ENCODE results near the gene LTBP3. TPM values are rescaled to one million over a fixed set of nuclear protein-coding genes. Genes with fewer than 3 reads are reported as not detected.
A peak's percentile ranks its signal among the peaks of the same experiment; 100 is the strongest.

LTBP3 gene
- total RNA-seq, 1 donor = 41.6 TPM

- H3K9me3 ChIP-seq (ENCODE audit: low read depth, low read length) = no peaks in the 10 kb centered on the region
- DNase-seq (ENCODE audit: insufficient read length, low spot score, missing footprints) = peak; percentile 83
- peaks cover 75% of the 10 kb centered on the region for H3K36me3 ChIP-seq (ENCODE audit: insufficient read depth, low read length)
- TF ChIP-seq CTCF (IDR thresholded peaks at IDR 0.05; ENCODE audit: extremely low read depth, low read depth, low read length) = no peak
- H2AFZ ChIP-seq (ENCODE audit: low read length) = no peak overlapping the region
- H3K27me3 ChIP-seq (ENCODE audit: insufficient read depth, low read length) = no peaks in the 10 kb centered on the region
- H3K79me2 ChIP-seq (ENCODE audit: insufficient read depth, low read length) = no peaks in the 10 kb centered on the region
- peaks cover 1% of the 10 kb centered on the region for H3K4me1 ChIP-seq (ENCODE audit: insufficient read depth, low read length)
- H3K27ac ChIP-seq (ENCODE audit: low read depth, low read length) = no peak overlapping the region
- peaks cover 21% of the 10 kb centered on the region for H4K20me1 ChIP-seq (ENCODE audit: insufficient read depth, low read length)
- H3K4me2 ChIP-seq (ENCODE audit: insufficient read depth, low read length) = no peak overlapping the region
- no peak overlapping the region for H3K4me3 ChIP-seq (ENCODE audit: insufficient read depth, low read length)
Measured at GRCh38 chr11:65546217-65546958, 11.8 kb downstream of the LTBP3 start.

GRCh38 chr11:65545853-65546216, 12.3 kb downstream of the LTBP3 start:
- no peak overlapping the region for H2AFZ ChIP-seq (ENCODE audit: low read length)
- no peaks in the 10 kb centered on the region for H3K79me2 ChIP-seq (ENCODE audit: insufficient read depth, low read length)
- TF ChIP-seq CTCF (IDR thresholded peaks at IDR 0.05; ENCODE audit: extremely low read depth, low read depth, low read length) = no peak
- peaks cover 17% of the 10 kb centered on the region for H4K20me1 ChIP-seq (ENCODE audit: insufficient read depth, low read length)
- H3K9me3 ChIP-seq (ENCODE audit: low read depth, low read length) = no peaks in the 10 kb centered on the region
- no peak overlapping the region for H3K4me3 ChIP-seq (ENCODE audit: insufficient read depth, low read length)
- DNase-seq (ENCODE audit: insufficient read length, low spot score, missing footprints) = peak; percentile 69
- peaks cover 71% of the 10 kb centered on the region for H3K36me3 ChIP-seq (ENCODE audit: insufficient read depth, low read length)
- H3K4me2 ChIP-seq (ENCODE audit: insufficient read depth, low read length) = no peak overlapping the region
- H3K27ac ChIP-seq (ENCODE audit: low read depth, low read length) = no peak overlapping the region
- peaks cover 7% of the 10 kb centered on the region for H3K4me1 ChIP-seq (ENCODE audit: insufficient read depth, low read length)
- H3K27me3 ChIP-seq (ENCODE audit: insufficient read depth, low read length) = no peaks in the 10 kb centered on the region

- H3K4me3 ChIP-seq (ENCODE audit: insufficient read depth, low read length) = no peak overlapping the region
- H3K27me3 ChIP-seq (ENCODE audit: insufficient read depth, low read length) = no peaks in the 10 kb centered on the region
- H3K36me3 ChIP-seq (ENCODE audit: insufficient read depth, low read length) = peaks cover 64% of the 10 kb centered on the region
- H3K4me1 ChIP-seq (ENCODE audit: insufficient read depth, low read length) = peaks cover 9% of the 10 kb centered on the region
- H3K4me2 ChIP-seq (ENCODE audit: insufficient read depth, low read length) = no peak overlapping the region
- H2AFZ ChIP-seq (ENCODE audit: low read length) = no peak overlapping the region
- H3K79me2 ChIP-seq (ENCODE audit: insufficient read depth, low read length) = no peaks in the 10 kb centered on the region
- H3K27ac ChIP-seq (ENCODE audit: low read depth, low read length) = no peak overlapping the region
- no peak for TF ChIP-seq CTCF (IDR thresholded peaks at IDR 0.05; ENCODE audit: extremely low read depth, low read depth, low read length)
- no peaks in the 10 kb centered on the region for H3K9me3 ChIP-seq (ENCODE audit: low read depth, low read length)
- H4K20me1 ChIP-seq (ENCODE audit: insufficient read depth, low read length) = peaks cover 16% of the 10 kb centered on the region
- peak; percentile 91 for DNase-seq (ENCODE audit: insufficient read length, low spot score, missing footprints)
Measured at GRCh38 chr11:65542738-65543390, 15.3 kb downstream of the LTBP3 start.
